Mesenchymal stem cell (in vitro differentiated cells and primary cell): ENCODE measurements around the gene KIF6.

ENCODE experiments used
- DNase-seq: peaks from one replicate; pipeline ENCODE4 v3.0.0-alpha.2; 2013
- H2AFZ ChIP-seq: one replicate; pipeline ENCODE4 v1.6.1; 2013; ENCODE audit warnings: low read depth, mild to moderate bottlenecking, control low read depth, inconsistent platforms, low read length, moderate library complexity
- H2AK5ac ChIP-seq: 2 replicates; pipeline ENCODE4 v1.6.1; 2013; ENCODE audit warnings: low read length, moderate library complexity, mild to moderate bottlenecking, inconsistent platforms; ENCODE audit not compliant: severe bottlenecking
- H2BK120ac ChIP-seq: one replicate; pipeline ENCODE4 v1.6.1; 2013; ENCODE audit warnings: low read depth, mild to moderate bottlenecking, inconsistent platforms, low read length, moderate library complexity
- H2BK12ac ChIP-seq, 2 experiments: one replicate each; pipeline ENCODE4 v1.6.1; 2013; ENCODE audit warnings: inconsistent platforms in 2 of 2, low read length in 2 of 2, mild to moderate bottlenecking in 2 of 2, moderate library complexity in 2 of 2, control low read depth in 1 of 2
- H2BK15ac ChIP-seq: one replicate; pipeline ENCODE4 v1.6.1; 2013; ENCODE audit warnings: mild to moderate bottlenecking, low read depth, inconsistent platforms; ENCODE audit not compliant: poor library complexity, severe bottlenecking
- H2BK5ac ChIP-seq: 2 replicates; pipeline ENCODE4 v1.6.1; 2013; ENCODE audit warnings: low read depth, mild to moderate bottlenecking, low read length, control low read depth, inconsistent platforms; ENCODE audit not compliant: poor library complexity, severe bottlenecking
- H3K14ac ChIP-seq, 2 experiments: one replicate each; pipeline ENCODE4 v1.6.1; 2013; ENCODE audit warnings: inconsistent platforms in 2 of 2, low read length in 2 of 2, control low read depth in 1 of 2, mild to moderate bottlenecking in 1 of 2, moderate library complexity in 1 of 2
- H3K18ac ChIP-seq, 2 experiments: one replicate each; pipeline ENCODE4 v1.6.1; 2013; ENCODE audit warnings: inconsistent platforms in 2 of 2, low read length in 2 of 2, control low read depth in 1 of 2, low read depth in 1 of 2, mild to moderate bottlenecking in 1 of 2
- H3K23ac ChIP-seq, 2 experiments: one replicate each; pipeline ENCODE4 v1.6.1; 2013; ENCODE audit warnings: inconsistent platforms in 2 of 2, low read length in 2 of 2, mild to moderate bottlenecking in 2 of 2, moderate library complexity in 2 of 2, control low read depth in 1 of 2
- H3K27ac ChIP-seq: 2 replicates; pipeline ENCODE4 v1.5.1; 2013; ENCODE audit warnings: mild to moderate bottlenecking, moderate library complexity, low read length, control low read depth, inconsistent platforms; ENCODE audit not compliant: poor library complexity, severe bottlenecking
- H3K27me3 ChIP-seq, 2 experiments: 2 replicates each; pipeline versions ENCODE4 v1.6.1 to v1.7.0; 2013; ENCODE audit warnings: low read length in 2 of 2, mild to moderate bottlenecking in 2 of 2, moderate library complexity in 2 of 2, control low read depth in 1 of 2, inconsistent platforms in 1 of 2; ENCODE audit not compliant: control insufficient read depth in 1 of 2, insufficient read depth in 1 of 2
- H3K36me3 ChIP-seq, 2 experiments: 2 replicates each; pipeline versions ENCODE4 v1.6.1 to v1.7.0; 2013; ENCODE audit warnings: low read length in 2 of 2, control low read depth in 1 of 2, inconsistent platforms in 1 of 2, low read depth in 1 of 2, mild to moderate bottlenecking in 1 of 2; ENCODE audit not compliant: insufficient read depth in 2 of 2, control insufficient read depth in 1 of 2
- H3K4ac ChIP-seq, 2 experiments: one replicate each; pipeline ENCODE4 v1.6.1; 2013; ENCODE audit warnings: inconsistent platforms in 2 of 2, low read length in 2 of 2, mild to moderate bottlenecking in 2 of 2, moderate library complexity in 2 of 2, control low read depth in 1 of 2, low read depth in 1 of 2
- H3K4me1 ChIP-seq: 2 replicates; pipeline ENCODE4 v1.6.1; 2013; ENCODE audit warnings: low read depth, low read length, control low read depth; ENCODE audit not compliant: control insufficient read depth, insufficient read depth
- H3K4me2 ChIP-seq: 2 replicates; pipeline ENCODE4 v1.6.1; 2013; ENCODE audit warnings: low read length, mild to moderate bottlenecking, inconsistent platforms; ENCODE audit not compliant: poor library complexity, severe bottlenecking
- H3K4me3 ChIP-seq, 2 experiments: 2 replicates each; pipeline versions ENCODE4 v1.5.1 to v1.7.0; 2013; ENCODE audit warnings: low read length in 2 of 2, mild to moderate bottlenecking in 2 of 2, control low read depth in 1 of 2, low read depth in 1 of 2; ENCODE audit not compliant: insufficient read depth in 1 of 2
- H3K79me1 ChIP-seq: replicated peaks from 2 replicates; pipeline ENCODE4 v1.6.1; 2013; ENCODE audit warnings: mild to moderate bottlenecking, control low read depth, low read length, inconsistent platforms; ENCODE audit not compliant: poor library complexity, severe bottlenecking
- H3K9ac ChIP-seq: 2 replicates; pipeline ENCODE4 v1.7.0; 2013; ENCODE audit warnings: mild to moderate bottlenecking, low read length, moderate library complexity
- H3K9me3 ChIP-seq: 2 replicates; pipeline ENCODE4 v1.7.0; 2013; ENCODE audit warnings: mild to moderate bottlenecking, low read length; ENCODE audit not compliant: control insufficient read depth
- H4K8ac ChIP-seq: one replicate; pipeline ENCODE4 v1.6.1; 2013; ENCODE audit warnings: inconsistent platforms, mild to moderate bottlenecking, low read length, moderate library complexity
- H4K91ac ChIP-seq: one replicate; pipeline ENCODE4 v1.6.1; 2013; ENCODE audit warnings: mild to moderate bottlenecking, low read length, inconsistent platforms
- WGBS: methylation state at CpG from one replicate; pipeline ENCODE4 v1.1.7; 2013; ENCODE audit warnings: mixed read lengths; 5-methylcytosine and 5-hydroxymethylcytosine counted together

The KIF6 gene

DNA sequence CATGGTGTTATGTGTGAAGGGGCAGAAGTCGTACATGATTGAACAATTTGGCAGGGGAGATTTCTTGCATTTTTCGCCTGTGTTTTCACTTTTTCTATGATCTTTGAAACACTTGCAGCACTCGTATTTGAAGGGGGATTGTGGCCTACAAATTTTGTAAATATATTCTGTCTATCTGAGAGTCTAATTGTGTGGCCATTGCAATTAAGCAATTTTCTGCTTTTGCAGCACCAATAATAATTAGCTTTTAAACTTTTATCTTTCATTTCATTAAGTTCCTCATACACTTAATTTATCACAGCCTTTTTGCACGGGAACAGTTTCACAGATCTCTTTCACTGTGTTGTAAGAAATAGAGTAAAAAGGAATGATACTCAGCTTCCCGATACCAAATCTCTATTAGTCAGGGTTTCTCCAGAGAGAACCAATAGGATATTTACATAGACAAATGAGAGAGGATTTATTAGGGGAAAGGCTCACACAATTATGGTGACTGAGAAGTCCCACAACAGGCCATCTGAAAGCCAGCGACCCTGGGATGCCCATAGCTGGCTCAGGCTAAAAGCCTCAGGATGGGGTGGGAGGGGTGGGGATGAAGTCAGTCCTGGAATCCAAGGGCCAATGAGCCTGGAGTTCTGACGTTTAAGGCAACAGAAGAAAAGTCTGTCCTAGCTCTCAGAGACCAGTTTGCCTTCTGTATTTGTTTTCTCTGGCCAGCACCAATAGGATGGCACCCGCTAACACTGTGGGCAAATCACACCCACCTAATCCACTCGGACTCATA lies 58.3 kb downstream of the KIF6 start:
- no peaks in the 10 kb centered on the region for H3K36me3 ChIP-seq
- H4K8ac ChIP-seq, result no peak overlapping the region
- no peak overlapping the region for H3K4ac ChIP-seq
- no peak overlapping the region for H2AFZ ChIP-seq
- no peak overlapping the region for H2BK12ac ChIP-seq
- H3K27me3 ChIP-seq, result no peaks in the 10 kb centered on the region
- peaks cover 2% of the 10 kb centered on the region for H3K4me1 ChIP-seq
- no peak overlapping the region for H3K9ac ChIP-seq
- no peak overlapping the region for H3K18ac ChIP-seq
- no peaks in the 10 kb centered on the region for H3K9me3 ChIP-seq
- WGBS, result 82% methylated on average over 8 of the region's 9 CpGs
- no peak overlapping the region for H3K27ac ChIP-seq
- no peaks in the 10 kb centered on the region for H3K79me1 ChIP-seq
- H3K4me3 ChIP-seq, result no peak overlapping the region
- no peak overlapping the region for H2AK5ac ChIP-seq
- H3K4me2 ChIP-seq, result no peak overlapping the region
- H2BK120ac ChIP-seq, result no peak overlapping the region
- no peak overlapping the region for H2BK5ac ChIP-seq
- H4K91ac ChIP-seq, result no peak overlapping the region
- no peak overlapping the region for H3K23ac ChIP-seq
- no peak overlapping the region for H3K14ac ChIP-seq
- no peak overlapping the region for H2BK15ac ChIP-seq
- no peak for DNase-seq

DNA sequence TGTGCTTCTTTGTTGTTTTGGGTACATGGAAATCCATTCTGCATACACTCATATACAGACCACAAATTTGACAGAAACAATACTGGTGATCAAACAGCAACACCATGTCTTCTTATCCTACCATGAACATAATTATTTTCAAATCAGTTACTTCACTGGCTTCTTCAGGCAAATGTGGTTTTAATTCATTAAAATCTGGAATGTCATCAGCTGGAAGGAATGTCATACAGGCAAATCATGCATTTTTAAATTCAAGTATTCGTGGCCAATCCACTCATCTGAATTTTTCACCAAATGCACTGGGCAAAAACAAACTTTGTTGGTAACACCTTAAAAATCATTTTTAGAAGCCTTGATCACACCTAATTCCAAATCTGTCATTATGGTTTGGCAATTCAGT lies 59.3 kb downstream of the KIF6 start:
- Histone ChIP-seq H3K23ac (no peak overlapping the region), H3K4me3 (no peak overlapping the region), H3K9ac (no peak overlapping the region), H2BK12ac (no peak overlapping the region), H2BK5ac (no peak overlapping the region), H3K18ac (no peak overlapping the region), H3K9me3 (no peaks in the 10 kb centered on the region), H3K4ac (no peak overlapping the region), H3K4me2 (no peak overlapping the region), H2AK5ac (no peak overlapping the region), H3K27me3 (no peaks in the 10 kb centered on the region), H3K36me3 (no peaks in the 10 kb centered on the region), H4K91ac (no peak overlapping the region), H3K4me1 (peaks cover 2% of the 10 kb centered on the region), H3K27ac (no peak overlapping the region), H2BK15ac (no peak overlapping the region), H3K79me1 (no peaks in the 10 kb centered on the region), H2BK120ac (no peak overlapping the region), H4K8ac (no peak overlapping the region), H3K14ac (no peak overlapping the region), H2AFZ (no peak overlapping the region)
- DNase-seq, result no peak
- 82% methylated on average over 1 of the region's 1 CpG for WGBS

DNA sequence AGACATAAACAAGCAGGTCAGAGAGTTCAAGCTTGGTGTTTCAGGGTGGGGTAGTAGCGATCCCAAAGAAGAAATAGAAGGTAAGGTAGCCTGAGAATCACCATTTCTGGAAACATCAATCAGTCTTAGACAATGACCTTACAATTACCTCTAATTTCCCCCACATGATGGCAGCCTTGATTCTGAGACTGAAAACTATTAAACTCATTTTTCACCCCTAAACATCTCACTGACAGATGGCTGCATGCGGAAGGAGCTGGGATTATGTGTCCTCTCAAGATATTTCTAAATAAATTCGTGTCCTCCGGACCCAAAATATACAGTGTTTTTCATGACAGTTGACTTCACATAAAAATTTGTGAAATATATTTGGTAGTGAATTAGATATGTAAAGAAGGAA lies 61.0 kb downstream of the KIF6 start:
- H4K91ac ChIP-seq, result no peak overlapping the region
- no peak for DNase-seq
- no peak overlapping the region for H3K14ac ChIP-seq
- no peak overlapping the region for H3K9ac ChIP-seq
- no peaks in the 10 kb centered on the region for H3K27me3 ChIP-seq
- no peaks in the 10 kb centered on the region for H3K79me1 ChIP-seq
- no peak overlapping the region for H2BK12ac ChIP-seq
- no peak overlapping the region for H4K8ac ChIP-seq
- H3K23ac ChIP-seq, result no peak overlapping the region
- no peak overlapping the region for H2BK5ac ChIP-seq
- no peaks in the 10 kb centered on the region for H3K4me1 ChIP-seq
- no peak overlapping the region for H3K4me3 ChIP-seq
- H3K9me3 ChIP-seq, result no peaks in the 10 kb centered on the region
- no peak overlapping the region for H3K4me2 ChIP-seq
- WGBS, result 67% methylated on average over 3 of the region's 4 CpGs
- no peak overlapping the region for H2AFZ ChIP-seq
- H2AK5ac ChIP-seq, result no peak overlapping the region
- H2BK120ac ChIP-seq, result no peak overlapping the region
- H3K4ac ChIP-seq, result no peak overlapping the region
- no peaks in the 10 kb centered on the region for H3K36me3 ChIP-seq
- H2BK15ac ChIP-seq, result no peak overlapping the region
- no peak overlapping the region for H3K27ac ChIP-seq
- no peak overlapping the region for H3K18ac ChIP-seq

GRCh38 chr6:39657355-39658135 lies 67.7 kb downstream of the KIF6 start:
- WGBS, result no CpG with 5 or more reads among the region's 2 CpGs
- H4K91ac ChIP-seq, result no peak overlapping the region
- no peak overlapping the region for H2BK15ac ChIP-seq

More at GRCh38 chr6:39657355-39658135, 67.7 kb downstream of the KIF6 start:
- no peaks in the 10 kb centered on the region for H3K36me3 ChIP-seq
- H2BK12ac ChIP-seq, result no peak overlapping the region
- H3K9ac ChIP-seq, result no peak overlapping the region
- no peak overlapping the region for H3K4me3 ChIP-seq
- no peak overlapping the region for H3K4me2 ChIP-seq
- DNase-seq, result no peak
- no peaks in the 10 kb centered on the region for H3K9me3 ChIP-seq
- H2AK5ac ChIP-seq, result no peak overlapping the region
- H4K8ac ChIP-seq, result no peak overlapping the region
- H2BK5ac ChIP-seq, result no peak overlapping the region
- H3K27ac ChIP-seq, result no peak overlapping the region
- no peak overlapping the region for H3K23ac ChIP-seq
- H3K18ac ChIP-seq, result no peak overlapping the region
- no peak overlapping the region for H3K14ac ChIP-seq
- H3K4me1 ChIP-seq, result no peaks in the 10 kb centered on the region
- H3K4ac ChIP-seq, result no peak overlapping the region
- H2BK120ac ChIP-seq, result no peak overlapping the region
- no peak overlapping the region for H2AFZ ChIP-seq
- no peaks in the 10 kb centered on the region for H3K79me1 ChIP-seq
- H3K27me3 ChIP-seq, result no peaks in the 10 kb centered on the region
